ENCODE results near the gene AMPH.

DNA sequence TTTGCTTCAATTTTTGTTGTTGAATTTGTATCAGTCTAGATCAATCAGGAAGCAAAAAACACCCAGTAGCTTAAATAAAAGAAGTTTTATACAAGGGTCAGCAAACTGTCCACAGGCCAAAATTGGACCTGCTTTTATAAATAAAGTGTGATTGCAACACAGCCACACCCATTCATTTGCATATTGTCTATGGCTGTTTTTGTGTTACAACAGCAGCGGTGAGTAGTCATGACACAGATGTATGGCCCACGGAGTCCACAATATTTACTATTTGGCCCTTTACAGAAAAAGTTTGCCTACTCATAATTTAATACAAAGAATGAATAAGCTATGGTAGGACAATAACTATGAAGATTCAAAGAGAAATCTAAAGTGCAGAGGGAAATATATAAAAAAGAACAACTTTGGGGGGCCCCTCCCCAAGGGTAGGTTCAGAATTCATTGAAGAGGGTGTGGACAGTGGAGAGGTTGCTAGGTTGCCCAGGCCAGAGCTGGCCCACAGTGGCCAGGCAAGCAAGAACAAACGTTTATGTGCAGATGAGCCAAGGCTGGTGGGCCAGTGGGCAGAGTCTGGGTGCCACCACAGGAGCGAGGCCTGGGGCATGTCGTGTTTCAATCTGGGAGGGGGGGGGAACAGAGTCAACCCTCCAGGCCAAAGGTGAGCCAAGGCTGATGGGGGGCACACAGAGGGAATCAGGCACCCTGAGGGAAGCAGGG is 47.0 kb upstream of the AMPH start:
- TF ChIP-seq RELA (CRISPR knock-in tag; IDR thresholded peaks at IDR 0.05; ENCODE audit: borderline replicate concordance) (no peak), OVOL2 (CRISPR knock-in tag; IDR thresholded peaks at IDR 0.05; ENCODE audit: borderline replicate concordance) (no peak), ELF4 (CRISPR knock-in tag; IDR thresholded peaks at IDR 0.05; ENCODE audit: low read depth) (no peak), NR2C2 (CRISPR knock-in tag; IDR thresholded peaks at IDR 0.05) (no peak), ZNF121 (CRISPR knock-in tag; IDR thresholded peaks at IDR 0.05) (no peak)
- TF ChIP-seq, protein P1, sequence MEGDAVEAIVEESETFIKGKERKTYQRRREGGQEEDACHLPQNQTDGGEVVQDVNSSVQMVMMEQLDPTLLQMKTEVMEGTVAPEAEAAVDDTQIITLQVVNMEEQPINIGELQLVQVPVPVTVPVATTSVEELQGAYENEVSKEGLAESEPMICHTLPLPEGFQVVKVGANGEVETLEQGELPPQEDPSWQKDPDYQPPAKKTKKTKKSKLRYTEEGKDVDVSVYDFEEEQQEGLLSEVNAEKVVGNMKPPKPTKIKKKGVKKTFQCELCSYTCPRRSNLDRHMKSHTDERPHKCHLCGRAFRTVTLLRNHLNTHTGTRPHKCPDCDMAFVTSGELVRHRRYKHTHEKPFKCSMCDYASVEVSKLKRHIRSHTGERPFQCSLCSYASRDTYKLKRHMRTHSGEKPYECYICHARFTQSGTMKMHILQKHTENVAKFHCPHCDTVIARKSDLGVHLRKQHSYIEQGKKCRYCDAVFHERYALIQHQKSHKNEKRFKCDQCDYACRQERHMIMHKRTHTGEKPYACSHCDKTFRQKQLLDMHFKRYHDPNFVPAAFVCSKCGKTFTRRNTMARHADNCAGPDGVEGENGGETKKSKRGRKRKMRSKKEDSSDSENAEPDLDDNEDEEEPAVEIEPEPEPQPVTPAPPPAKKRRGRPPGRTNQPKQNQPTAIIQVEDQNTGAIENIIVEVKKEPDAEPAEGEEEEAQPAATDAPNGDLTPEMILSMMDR (IDR thresholded peaks at IDR 0.05): no peak
